ENCODE data around the gene TNS1. TPM values are rescaled to one million over a fixed set of nuclear protein-coding genes. Genes with fewer than 3 reads are reported as not detected.

TNS1 gene
- total RNA-seq, 2 donors from 2014 or later = 3.3 to 4.2 TPM

GRCh38 chr2:217983276-217984233 lies 19.2 kb downstream of the TNS1 start:
- H3K4me1 Mint-ChIP-seq = peaks cover 12% of the 10 kb centered on the region
- no peaks in the 10 kb centered on the region for H3K36me3 ChIP-seq (ENCODE audit: control insufficient read depth, insufficient read depth, low read length)
- DNase-seq = no peak
- no peaks in the 10 kb centered on the region for H3K9me3 Mint-ChIP-seq
- peaks cover 5% of the 10 kb centered on the region for H3K4me1 ChIP-seq (ENCODE audit: control insufficient read depth, insufficient read depth, low read length)
- peaks cover 11% of the 10 kb centered on the region for H3K27me3 Mint-ChIP-seq (ENCODE audit: insufficient read depth)
- H3K36me3 Mint-ChIP-seq (ENCODE audit: low read depth) = no peaks in the 10 kb centered on the region
- H3K9me3 ChIP-seq (ENCODE audit: control insufficient read depth, low read length) = no peaks in the 10 kb centered on the region
- H3K27ac Mint-ChIP-seq = no peak overlapping the region
- no peak overlapping the region for H3K9ac ChIP-seq (ENCODE audit: extremely low read depth, low read length, poor library complexity, severe bottlenecking)
- H3K27ac ChIP-seq (ENCODE audit: low read depth, low read length) = no peak overlapping the region
- TF ChIP-seq CTCF (conservative IDR thresholded peaks at IDR 0.05) = no peak
- no peak overlapping the region for H3K4me3 Mint-ChIP-seq
- H3K4me3 ChIP-seq (ENCODE audit: low read length) = no peak overlapping the region
- WGBS, 2 experiments (ENCODE audit: insufficient coverage in 1 of 2, insufficient read length in 1 of 2) = 88 to 92% methylated on average over 18 to 20 of the region's 20 CpGs
- peaks cover 10% of the 10 kb centered on the region for H3K27me3 ChIP-seq (ENCODE audit: control insufficient read depth, insufficient read depth, low read length, poor library complexity, severe bottlenecking)

GRCh38 chr2:217981971-217982370 lies 20.8 kb downstream of the TNS1 start:
- no peak overlapping the region for H3K9ac ChIP-seq (ENCODE audit: extremely low read depth, low read length, poor library complexity, severe bottlenecking)
- no peaks in the 10 kb centered on the region for H3K4me1 ChIP-seq (ENCODE audit: control insufficient read depth, insufficient read depth, low read length)
- Mint-ChIP-seq H3K27ac (no peak overlapping the region), H3K36me3 (ENCODE audit: low read depth) (no peaks in the 10 kb centered on the region), H3K4me1 (peaks cover 6% of the 10 kb centered on the region), H3K27me3 (ENCODE audit: insufficient read depth) (peaks cover 12% of the 10 kb centered on the region), H3K9me3 (no peaks in the 10 kb centered on the region), H3K4me3 (no peak overlapping the region)
- no peaks in the 10 kb centered on the region for H3K36me3 ChIP-seq (ENCODE audit: control insufficient read depth, insufficient read depth, low read length)
- H3K9me3 ChIP-seq (ENCODE audit: control insufficient read depth, low read length) = no peaks in the 10 kb centered on the region
- 90 to 100% methylated on average over 1 to 2 of the region's 2 CpGs for WGBS, 2 experiments (ENCODE audit: insufficient coverage in 1 of 2, insufficient read length in 1 of 2)
- peaks cover 22% of the 10 kb centered on the region for H3K27me3 ChIP-seq (ENCODE audit: control insufficient read depth, insufficient read depth, low read length, poor library complexity, severe bottlenecking)
- TF ChIP-seq CTCF (conservative IDR thresholded peaks at IDR 0.05) = no peak
- no peak overlapping the region for H3K27ac ChIP-seq (ENCODE audit: low read depth, low read length)
- DNase-seq = no peak
- no peak overlapping the region for H3K4me3 ChIP-seq (ENCODE audit: low read length)

GRCh38 chr2:217981084-217981730 lies 21.6 kb downstream of the TNS1 start:
- Mint-ChIP-seq H3K4me1 (peaks cover 6% of the 10 kb centered on the region), H3K27me3 (ENCODE audit: insufficient read depth) (peaks cover 12% of the 10 kb centered on the region), H3K4me3 (no peak overlapping the region), H3K9me3 (no peaks in the 10 kb centered on the region), H3K27ac (no peak overlapping the region), H3K36me3 (ENCODE audit: low read depth) (no peaks in the 10 kb centered on the region)
- 90% methylated on average over 5 of the region's 5 CpGs for WGBS, 2 experiments (ENCODE audit: insufficient coverage in 1 of 2, insufficient read length in 1 of 2)
- H3K27me3 ChIP-seq (ENCODE audit: control insufficient read depth, insufficient read depth, low read length, poor library complexity, severe bottlenecking) = peaks cover 28% of the 10 kb centered on the region
- no peak overlapping the region for H3K9ac ChIP-seq (ENCODE audit: extremely low read depth, low read length, poor library complexity, severe bottlenecking)
- DNase-seq = no peak
- no peaks in the 10 kb centered on the region for H3K36me3 ChIP-seq (ENCODE audit: control insufficient read depth, insufficient read depth, low read length)
- H3K27ac ChIP-seq (ENCODE audit: low read depth, low read length) = no peak overlapping the region
- no peaks in the 10 kb centered on the region for H3K9me3 ChIP-seq (ENCODE audit: control insufficient read depth, low read length)
- H3K4me1 ChIP-seq (ENCODE audit: control insufficient read depth, insufficient read depth, low read length) = no peaks in the 10 kb centered on the region
- TF ChIP-seq CTCF (conservative IDR thresholded peaks at IDR 0.05) = no peak
- no peak overlapping the region for H3K4me3 ChIP-seq (ENCODE audit: low read length)
